Epithelial cell of proximal tubule (primary cell): ENCODE data around the gene SLC1A2. TPM values are rescaled to one million over a fixed set of nuclear protein-coding genes. Genes with fewer than 3 reads are reported as not detected.
A peak's percentile ranks its signal among the peaks of the same experiment; 100 is the strongest.

Experiments used
- DNase-seq: peaks from one replicate; pipeline ENCODE4 v3.0.0-alpha.2; 2011; ENCODE audit warnings: low read depth
- H3K4me3 ChIP-seq: 2 replicates; pipeline ENCODE4 v1.5.1; 2011; ENCODE audit warnings: low read depth, mild to moderate bottlenecking, low read length
- total RNA-seq: library from RNA; depleted of rRNA; stranded (reverse); fragments of >200 nt; gene quantifications from 2 replicates; pipeline ENCODE4 v1.2.3, GENCODE V29; 2015
- TF ChIP-seq, protein P1 (sequence below): conservative IDR thresholded peaks from 2 replicates; pipeline ENCODE4 v1.5.1; 2012; ENCODE audit warnings: low read depth, mild to moderate bottlenecking, low read length

SLC1A2 gene
- total RNA-seq, 1 donor from 2014 or later: not detected

DNA sequence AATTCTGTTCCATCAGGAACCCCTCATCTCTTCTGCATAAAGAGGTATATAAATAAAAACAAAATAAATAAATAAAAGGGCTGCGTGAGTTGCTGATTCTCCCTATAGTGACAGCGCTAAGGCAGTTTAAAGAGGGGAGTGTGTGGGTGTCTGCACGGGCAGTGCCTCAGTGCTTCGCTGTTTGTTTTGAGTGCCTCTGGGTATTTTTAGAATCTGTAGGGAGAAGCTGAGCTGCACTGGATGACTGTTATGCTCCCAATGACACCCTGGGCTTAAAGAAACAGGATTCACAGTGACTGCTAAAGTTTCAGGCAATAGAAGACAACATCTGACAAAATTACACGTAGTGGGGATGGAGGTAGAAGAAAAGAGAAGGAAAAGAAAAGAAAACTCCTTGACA lies 38.8 kb downstream of the SLC1A2 start:
- TF ChIP-seq, protein P1, sequence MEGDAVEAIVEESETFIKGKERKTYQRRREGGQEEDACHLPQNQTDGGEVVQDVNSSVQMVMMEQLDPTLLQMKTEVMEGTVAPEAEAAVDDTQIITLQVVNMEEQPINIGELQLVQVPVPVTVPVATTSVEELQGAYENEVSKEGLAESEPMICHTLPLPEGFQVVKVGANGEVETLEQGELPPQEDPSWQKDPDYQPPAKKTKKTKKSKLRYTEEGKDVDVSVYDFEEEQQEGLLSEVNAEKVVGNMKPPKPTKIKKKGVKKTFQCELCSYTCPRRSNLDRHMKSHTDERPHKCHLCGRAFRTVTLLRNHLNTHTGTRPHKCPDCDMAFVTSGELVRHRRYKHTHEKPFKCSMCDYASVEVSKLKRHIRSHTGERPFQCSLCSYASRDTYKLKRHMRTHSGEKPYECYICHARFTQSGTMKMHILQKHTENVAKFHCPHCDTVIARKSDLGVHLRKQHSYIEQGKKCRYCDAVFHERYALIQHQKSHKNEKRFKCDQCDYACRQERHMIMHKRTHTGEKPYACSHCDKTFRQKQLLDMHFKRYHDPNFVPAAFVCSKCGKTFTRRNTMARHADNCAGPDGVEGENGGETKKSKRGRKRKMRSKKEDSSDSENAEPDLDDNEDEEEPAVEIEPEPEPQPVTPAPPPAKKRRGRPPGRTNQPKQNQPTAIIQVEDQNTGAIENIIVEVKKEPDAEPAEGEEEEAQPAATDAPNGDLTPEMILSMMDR: no peak
- no peak for DNase-seq
- no peak overlapping the region for H3K4me3 ChIP-seq

DNA sequence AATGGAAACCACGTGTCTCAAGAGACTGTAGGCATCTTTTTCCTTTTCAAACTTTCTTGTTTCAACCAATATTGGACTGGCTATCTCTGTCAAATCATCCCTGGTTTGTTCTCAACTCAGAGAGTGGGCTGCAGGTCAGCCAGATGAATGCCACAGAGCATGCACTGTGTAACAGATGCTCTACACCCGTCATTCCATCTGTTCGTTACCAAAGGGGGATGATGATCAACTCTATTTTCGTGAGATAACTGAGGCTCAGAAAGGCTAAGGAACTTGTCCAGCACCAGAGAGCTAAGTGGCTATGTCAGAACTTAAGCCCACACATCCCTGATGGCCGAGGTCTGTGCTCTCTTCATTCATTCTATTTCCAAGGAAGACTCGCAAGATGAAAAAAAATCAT lies 42.1 kb downstream of the SLC1A2 start:
- no peak for DNase-seq
- TF ChIP-seq, protein P1: no peak
- no peak overlapping the region for H3K4me3 ChIP-seq

DNA sequence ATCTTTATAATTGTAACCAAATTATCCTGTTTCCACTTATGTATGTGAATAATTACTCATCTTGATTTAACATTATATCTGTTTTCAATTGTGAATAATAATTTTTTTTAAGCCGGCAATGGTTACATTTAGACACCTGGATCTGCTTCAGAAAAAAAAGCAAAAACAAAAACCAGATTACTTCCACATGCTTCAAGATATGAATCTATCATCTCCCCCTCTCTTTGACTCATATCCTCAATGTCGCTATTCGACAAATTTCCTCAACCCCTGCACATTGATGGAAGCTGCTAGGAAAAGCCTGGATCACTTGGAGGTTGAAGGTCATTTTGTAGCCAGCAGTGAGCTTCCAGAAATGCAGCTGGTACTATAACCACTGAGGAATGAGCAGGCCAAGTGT lies 42.7 kb downstream of the SLC1A2 start:
- TF ChIP-seq, protein P1: no peak
- H3K4me3 ChIP-seq: no peak overlapping the region

DNA sequence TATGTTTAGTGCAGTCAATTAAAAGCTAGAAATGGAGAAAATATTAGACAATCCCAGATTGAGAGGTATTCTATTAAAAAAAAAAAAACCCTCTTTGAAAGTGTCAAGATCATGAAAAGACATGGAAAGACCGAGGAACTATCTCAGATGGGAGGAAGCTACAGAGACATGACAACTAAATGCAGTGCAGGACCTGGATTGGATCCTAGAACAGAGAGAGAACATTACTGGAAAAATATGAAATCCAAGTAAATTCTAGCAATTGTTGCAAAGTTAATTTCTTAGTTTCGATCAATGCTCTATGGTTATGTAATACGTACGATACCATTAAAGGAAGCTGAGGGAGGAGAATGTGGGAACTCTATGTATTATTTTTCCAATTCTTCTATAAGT lies 43.2 kb downstream of the SLC1A2 start:
- no peak for DNase-seq
- TF ChIP-seq, protein P1: no peak
- H3K4me3 ChIP-seq: no peak overlapping the region

More for the DNA sequence above, 42.7 kb downstream of the SLC1A2 start:
- DNase-seq: no peak

DNA sequence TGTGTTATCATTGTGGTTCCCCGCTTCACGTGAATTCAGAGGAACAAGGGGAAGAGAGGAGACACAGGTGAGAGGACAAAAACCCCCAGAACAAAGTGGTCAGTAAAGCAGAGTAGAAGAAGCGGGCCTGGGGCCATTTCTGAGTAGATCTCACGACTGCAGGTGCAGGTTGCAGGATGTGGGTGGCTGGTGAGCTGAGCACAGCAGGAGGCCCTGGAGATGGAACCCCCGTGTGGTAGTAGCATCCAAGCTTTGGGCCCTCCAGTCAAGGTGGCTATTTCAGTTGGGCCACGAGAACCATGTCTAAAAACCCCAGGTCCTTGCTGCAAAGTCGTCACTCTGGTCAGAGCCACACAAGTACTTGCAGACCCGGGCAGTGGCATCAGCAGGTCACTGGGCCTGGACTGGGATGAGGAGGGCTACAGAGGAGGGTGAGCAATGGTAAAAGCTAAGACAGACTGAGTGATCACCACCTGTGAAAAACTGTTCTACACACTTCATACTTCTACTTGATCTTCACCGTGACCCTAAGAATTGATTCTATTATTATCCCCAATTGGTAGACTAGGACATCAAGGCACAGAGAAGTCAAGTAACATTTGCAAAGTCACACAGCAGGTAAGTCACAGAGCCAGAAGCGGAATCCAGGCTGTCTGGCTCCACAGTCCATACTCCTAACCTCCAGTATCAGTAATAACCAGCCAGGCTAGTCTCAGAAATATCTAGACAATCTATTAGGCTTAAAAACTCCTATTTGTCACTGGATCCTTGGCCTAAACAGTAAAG lies 43.8 kb downstream of the SLC1A2 start:
- TF ChIP-seq, protein P1: no peak
- DNase-seq: no peak
- H3K4me3 ChIP-seq: no peak overlapping the region

DNA sequence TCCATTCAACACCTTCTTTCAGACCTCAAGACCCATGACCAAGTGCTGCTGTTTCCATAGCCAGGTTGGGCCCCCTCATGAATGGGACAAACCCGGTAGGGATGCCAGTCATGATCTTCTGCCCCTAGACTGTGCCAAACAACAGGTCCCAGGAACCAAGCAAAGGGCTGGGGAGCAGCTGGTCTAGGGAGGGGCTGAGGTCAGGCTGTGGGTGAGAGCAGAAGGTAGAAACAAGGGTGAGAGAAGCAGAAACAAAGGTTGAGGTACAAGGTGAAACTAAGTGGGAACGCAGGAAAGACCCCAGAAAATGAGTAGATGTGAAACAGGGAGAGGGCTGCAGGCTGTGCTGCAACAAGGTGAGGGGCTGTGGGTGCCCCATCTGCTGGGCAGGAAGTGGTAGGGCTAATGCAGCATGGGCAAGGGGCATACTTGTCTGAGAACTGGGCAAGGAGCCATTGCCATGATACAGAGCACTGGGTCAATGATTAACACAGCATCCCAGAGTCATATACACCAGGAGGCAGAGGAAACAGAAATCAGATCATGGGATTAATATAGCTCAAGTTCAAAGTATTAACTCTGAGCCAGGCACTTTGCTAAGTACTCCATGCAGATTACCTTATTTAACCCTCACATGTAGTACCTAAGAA lies 45.9 kb downstream of the SLC1A2 start:
- H3K4me3 ChIP-seq: no peak overlapping the region
- DNase-seq: peak; percentile 66
- TF ChIP-seq, protein P1: peak; percentile 65
